Renal cortex interstitium (tissue), 3 donors: ENCODE results near the gene CARD10. TPM values are rescaled to one million over a fixed set of nuclear protein-coding genes. Genes with fewer than 3 reads are reported as not detected.

ENCODE experiments used
- polyA plus RNA-seq, 3 donors: library from polyadenylated mRNA; unstranded; fragments of 120-200 nt; gene quantifications; one replicate each; pipeline ENCODE4 v1.2.1, GENCODE V29; 2013; ENCODE audit not compliant: insufficient read length in 3 of 3

CARD10 gene
- polyA plus RNA-seq, 3 donors = 20.6 to 26.1 (median 23.2) TPM

Other genes starting within 250 kb of the CARD10 start
- gene CYTH4, start 236.9 kb downstream of the CARD10 start, polyA plus RNA-seq = 1 to 10 TPM; 3.0 to 4.9 (median 3.6) TPM
- gene ELFN2, start 91.9 kb downstream of the CARD10 start, polyA plus RNA-seq = 1 to 10 TPM; 1.2 to 2.2 (median 2.0) TPM
- gene MFNG, start 33.0 kb downstream of the CARD10 start, polyA plus RNA-seq = 10 to 100 TPM in 1 of 3 donors, 1 to 10 TPM in 2; 9.5 to 10.4 (median 10.0) TPM
- 10 to 100 TPM; 33.3 to 54.7 (median 49.4) TPM for gene CDC42EP1, start 41.1 kb upstream of the CARD10 start, polyA plus RNA-seq
- 10 to 100 TPM; 32.2 to 35.1 (median 34.0) TPM for gene LGALS2, start 60.7 kb upstream of the CARD10 start, polyA plus RNA-seq
- gene GGA1, start 89.4 kb upstream of the CARD10 start, polyA plus RNA-seq = 10 to 100 TPM; 46.3 to 83.9 (median 57.4) TPM
- gene SH3BP1, start 120.3 kb upstream of the CARD10 start, polyA plus RNA-seq = 10 to 100 TPM; 13.9 to 24.7 (median 24.1) TPM
- 10 to 100 TPM; 13.6 to 20.5 (median 17.7) TPM for gene PDXP, start 139.3 kb upstream of the CARD10 start, polyA plus RNA-seq
- gene LGALS1, start 156.2 kb upstream of the CARD10 start, polyA plus RNA-seq = 100 to 1,000 TPM; 311 to 548 (median 409) TPM
- 10 to 100 TPM; 15.2 to 23.0 (median 23.0) TPM for gene NOL12, start 166.9 kb upstream of the CARD10 start, polyA plus RNA-seq
- 10 to 100 TPM; 57.5 to 80.8 (median 78.7) TPM for gene TRIOBP, start 177.6 kb upstream of the CARD10 start, polyA plus RNA-seq